Thymus (tissue), 11 donors: Measurements from ENCODE around the gene GNRHR. TPM values are rescaled to one million over a fixed set of nuclear protein-coding genes. Genes with fewer than 3 reads are reported as not detected.
"Not testable (repeated sequence)": the region's sequence is repeated elsewhere in the genome, so short reads cannot be mapped to it uniquely, and the experiment has no call there.

Source experiments
- DNase-seq, 9 donors: peaks; one replicate each; pipeline ENCODE4 v3.0.0-alpha.2; 2013; ENCODE audit warnings: low spot score in 9 of 9, low read depth in 6 of 9, missing footprints in 1 of 9
- H3K27ac ChIP-seq, 2 donors: one replicate each; pipeline ENCODE4 v1.5.1; 2013; ENCODE audit warnings: control low read depth in 1 of 2, low read depth in 1 of 2, low read length in 1 of 2, mild to moderate bottlenecking in 1 of 2, moderate library complexity in 1 of 2
- H3K27me3 ChIP-seq, 2 donors: one replicate each; pipeline ENCODE4 v1.5.1; 2013; ENCODE audit warnings: low read length in 1 of 2; ENCODE audit not compliant: control insufficient read depth in 2 of 2, insufficient read depth in 1 of 2
- H3K36me3 ChIP-seq, 2 donors: one replicate each; pipeline ENCODE4 v1.5.1; 2013; ENCODE audit warnings: low read length in 1 of 2, mild to moderate bottlenecking in 1 of 2, moderate library complexity in 1 of 2; ENCODE audit not compliant: control insufficient read depth in 2 of 2, insufficient read depth in 2 of 2
- H3K4me1 ChIP-seq, 2 donors: one replicate each; pipeline ENCODE4 v1.5.1; 2013; ENCODE audit warnings: low read length in 2 of 2; ENCODE audit not compliant: control insufficient read depth in 2 of 2, insufficient read depth in 2 of 2
- H3K4me3 ChIP-seq, 2 donors: one replicate each; pipeline ENCODE4 v1.5.1; 2013; ENCODE audit warnings: low read length in 2 of 2, control low read depth in 1 of 2, mild to moderate bottlenecking in 1 of 2
- H3K9me3 ChIP-seq, 2 donors: one replicate each; pipeline ENCODE4 v1.5.1; 2013; ENCODE audit warnings: low read length in 1 of 2, mild to moderate bottlenecking in 1 of 2; ENCODE audit not compliant: control insufficient read depth in 2 of 2, insufficient read depth in 1 of 2
- WGBS: extraction: QIAGEN DNeasy Blood & Tissue Kit; methylation state at CpG from one replicate; pipeline ENCODE4 v1.1.7; 2013; 5-methylcytosine and 5-hydroxymethylcytosine counted together
- polyA plus RNA-seq: library from polyadenylated mRNA; stranded (reverse); fragments of 200-250 nt; gene quantifications from one replicate; pipeline ENCODE4 v1.2.3, GENCODE V29; 2013
- total RNA-seq: library from RNA; stranded (reverse); fragments of 120-200 nt; gene quantifications from one replicate; pipeline ENCODE4 v1.2.4, GENCODE V29; 2013
- donor health status: healthy.

The GNRHR gene
- total and polyA plus RNA-seq, 2 donors, result not detected

- Histone ChIP-seq H3K36me3 (peaks cover 0 to 5% of the 10 kb centered on the region in 2 donors), H3K27ac (no peak overlapping the region), H3K9me3 (peaks cover 0 to 4% of the 10 kb centered on the region in 2 donors), H3K4me1 (no peaks in the 10 kb centered on the region), H3K4me3 (no peak overlapping the region), H3K27me3 (no peaks in the 10 kb centered on the region)
- WGBS, result 94% methylated on average over 7 of the region's 7 CpGs
- DNase-seq, result no peak
Observed at GRCh38 chr4:67712650-67713528, 41.3 kb downstream of the GNRHR start.

- H3K4me3 ChIP-seq, result no peak overlapping the region
- H3K27ac ChIP-seq, result no peak overlapping the region
- no peaks in the 10 kb centered on the region for H3K27me3 ChIP-seq
- H3K9me3 ChIP-seq, result peaks cover 0 to 7% of the 10 kb centered on the region in 2 donors
- WGBS, result 94% methylated on average over 3 of the region's 3 CpGs
- H3K36me3 ChIP-seq, result peaks cover 0 to 5% of the 10 kb centered on the region in 2 donors
- no peaks in the 10 kb centered on the region for H3K4me1 ChIP-seq
- no peak for DNase-seq
Observed at GRCh38 chr4:67712000-67712625, 42.1 kb downstream of the GNRHR start.

- DNase-seq, H3K4me1 ChIP-seq, H3K4me3 ChIP-seq, H3K36me3 ChIP-seq, H3K9me3 ChIP-seq, H3K27me3 ChIP-seq, H3K27ac ChIP-seq: not testable (repeated sequence)
- WGBS, result over 99% methylated on average over 3 of the region's 3 CpGs
Observed at GRCh38 chr4:67706682-67707081, 47.5 kb downstream of the GNRHR start.

GRCh38 chr4:67704843-67705242, 49.3 kb downstream of the GNRHR start:
- WGBS, result over 99% methylated on average over 2 of the region's 2 CpGs
- no peak overlapping the region for H3K27ac ChIP-seq
- peaks cover 6 to 8% of the 10 kb centered on the region in 2 donors for H3K4me1 ChIP-seq
- no peaks in the 10 kb centered on the region for H3K36me3 ChIP-seq
- peaks cover 0 to 3% of the 10 kb centered on the region in 2 donors for H3K9me3 ChIP-seq
- no peak for DNase-seq
- H3K4me3 ChIP-seq, result no peak overlapping the region
- no peaks in the 10 kb centered on the region for H3K27me3 ChIP-seq

GRCh38 chr4:67702166-67702565, 52.0 kb downstream of the GNRHR start:
- H3K9me3 ChIP-seq, result no peaks in the 10 kb centered on the region
- DNase-seq, result no peak
- H3K27ac ChIP-seq, result no peak overlapping the region
- 96% methylated on average over 2 of the region's 2 CpGs for WGBS
- H3K27me3 ChIP-seq, result no peaks in the 10 kb centered on the region
- H3K36me3 ChIP-seq, result no peaks in the 10 kb centered on the region
- H3K4me1 ChIP-seq, result peaks cover 10 to 11% of the 10 kb centered on the region in 2 donors
- H3K4me3 ChIP-seq, result no peak overlapping the region

GRCh38 chr4:67701517-67701850, 52.7 kb downstream of the GNRHR start:
- Histone ChIP-seq H3K36me3 (no peaks in the 10 kb centered on the region), H3K4me1 (peaks cover 10 to 11% of the 10 kb centered on the region in 2 donors), H3K4me3 (peak overlapping the region; percentile 79 to 89), H3K9me3 (no peaks in the 10 kb centered on the region), H3K27ac (peak overlapping the region; percentile 66 to 73), H3K27me3 (no peaks in the 10 kb centered on the region)
- DNase-seq, result peak in 1 of 9 donors; percentile 7
- 11% methylated on average over 4 of the region's 4 CpGs for WGBS

GRCh38 chr4:67700738-67701516, 53.3 kb downstream of the GNRHR start, which contains the start of gene UBA6:
Gene UBA6 (minus strand): TSS chr4:67701155. CDS start chr4:67701119, 36 bp downstream.
- H3K9me3 ChIP-seq, result no peaks in the 10 kb centered on the region
- peak; percentile 81 to 96 (median 90) for DNase-seq
- no peaks in the 10 kb centered on the region for H3K36me3 ChIP-seq
- peak within 1 kb of the TSS; percentile 74 to 83 for H3K27ac ChIP-seq
- peak within 1 kb of the TSS; percentile 79 to 89 for H3K4me3 ChIP-seq
- under 1% methylated on average over 57 of the region's 57 CpGs for WGBS
- peaks cover 10 to 11% of the 10 kb centered on the region in 2 donors for H3K4me1 ChIP-seq
- no peaks in the 10 kb centered on the region for H3K27me3 ChIP-seq

GRCh38 chr4:67700116-67700737, 54.0 kb downstream of the GNRHR start:
- DNase-seq, result peak in 3 of 9 donors; percentile 8 to 37 (median 10)
- Histone ChIP-seq H3K4me3 (peak overlapping the region; percentile 79 to 89), H3K36me3 (no peaks in the 10 kb centered on the region), H3K4me1 (peaks cover 10 to 11% of the 10 kb centered on the region in 2 donors), H3K27me3 (no peaks in the 10 kb centered on the region), H3K27ac (peak overlapping the region; percentile 74 to 83), H3K9me3 (no peaks in the 10 kb centered on the region)
- WGBS, result 30% methylated on average over 11 of the region's 11 CpGs
